ENCODE measurements around the gene PLEKHG4.

The PLEKHG4 gene

GRCh38 chr16:67249178-67250044 lies 29.9 kb upstream of the PLEKHG4 start:
- peaks cover 2 to 8% of the 10 kb centered on the region in 2 donors for H3K36me3 Mint-ChIP-seq
- H3K27me3 Mint-ChIP-seq = peaks cover 26 to 38% of the 10 kb centered on the region in 2 donors
- DNase-seq (no peak), ATAC-seq (replicated peaks) (no peak)
- no peaks in the 10 kb centered on the region for H3K9me3 Mint-ChIP-seq
- H3K4me1 Mint-ChIP-seq = peaks cover 27 to 50% of the 10 kb centered on the region in 2 donors
- H3K4me3 Mint-ChIP-seq = peak overlapping the region; percentile 73 to 74
- H3K27ac Mint-ChIP-seq = peak overlapping the region; percentile 76

DNA sequence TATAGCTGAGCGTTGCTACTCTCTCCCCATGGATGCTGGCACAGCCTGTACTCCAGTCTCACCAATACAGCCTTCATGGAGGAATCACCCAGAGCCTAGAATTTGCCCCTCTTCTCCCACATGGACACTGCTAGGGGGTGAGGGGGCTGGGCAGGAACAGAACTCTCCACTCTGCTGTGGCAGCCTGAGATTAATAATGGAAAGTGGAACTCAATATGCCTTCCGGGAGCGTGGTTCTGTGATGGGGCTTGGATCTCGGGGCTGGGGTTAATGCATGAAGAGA lies 29.3 kb upstream of the PLEKHG4 start:
- H3K27me3 Mint-ChIP-seq = peaks cover 26 to 38% of the 10 kb centered on the region in 2 donors
- peak overlapping the region; percentile 0 to 73 for H3K4me3 Mint-ChIP-seq
- H3K9me3 Mint-ChIP-seq = no peaks in the 10 kb centered on the region
- H3K4me1 Mint-ChIP-seq = peaks cover 23 to 44% of the 10 kb centered on the region in 2 donors
- DNase-seq = no peak
- no peak overlapping the region for H3K27ac Mint-ChIP-seq
- peaks cover 2 to 6% of the 10 kb centered on the region in 2 donors for H3K36me3 Mint-ChIP-seq
- ATAC-seq (replicated peaks) = no peak

DNA sequence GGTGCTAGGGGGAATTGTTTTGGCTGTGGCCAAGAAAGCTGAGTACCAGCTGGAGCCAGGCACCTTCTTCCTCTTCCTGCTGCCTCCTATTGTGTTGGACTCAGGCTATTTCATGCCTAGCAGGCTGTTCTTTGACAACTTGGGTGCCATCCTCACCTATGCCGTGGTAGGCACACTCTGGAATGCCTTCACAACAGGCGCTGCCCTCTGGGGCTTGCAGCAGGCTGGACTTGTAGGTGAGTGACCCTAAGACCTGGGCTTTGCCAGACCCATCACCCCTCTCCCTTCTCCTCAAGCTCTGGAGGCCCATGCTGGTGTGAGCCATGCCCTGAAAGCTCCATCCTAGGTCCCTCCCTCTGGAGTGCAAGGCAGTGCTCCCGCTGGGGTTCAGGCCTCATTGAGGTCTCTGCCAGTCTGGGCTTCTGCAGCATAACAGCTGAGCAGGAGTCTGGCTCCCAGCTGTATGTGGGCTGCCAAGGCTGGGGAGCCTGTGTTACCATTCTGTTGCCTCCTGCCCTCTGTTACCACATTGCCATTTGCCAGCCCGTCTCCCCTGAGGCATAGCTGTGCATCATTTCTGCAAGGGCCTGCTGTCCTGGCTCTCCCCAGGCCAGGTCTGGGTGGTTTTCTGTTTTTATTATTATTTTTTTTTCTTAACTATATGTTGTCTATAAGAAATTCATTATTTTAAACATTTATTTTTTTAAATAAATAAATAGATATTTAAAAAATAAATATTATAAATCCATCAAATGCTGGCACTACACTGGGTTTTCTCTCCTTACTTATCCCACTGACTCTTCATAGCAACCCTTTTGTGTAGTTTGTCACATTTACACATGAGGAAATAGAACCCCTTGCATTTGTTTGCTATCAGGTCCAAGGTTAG lies 26.5 kb upstream of the PLEKHG4 start:
- no peaks in the 10 kb centered on the region for H3K9me3 Mint-ChIP-seq
- peaks cover 2 to 4% of the 10 kb centered on the region in 2 donors for H3K36me3 Mint-ChIP-seq
- no peak for ATAC-seq (replicated peaks)
- H3K4me1 Mint-ChIP-seq = peaks cover 15 to 21% of the 10 kb centered on the region in 2 donors
- H3K4me3 Mint-ChIP-seq = no peak overlapping the region
- peaks cover 44 to 53% of the 10 kb centered on the region in 2 donors for H3K27me3 Mint-ChIP-seq
- DNase-seq = no peak
- no peak overlapping the region for H3K27ac Mint-ChIP-seq

DNA sequence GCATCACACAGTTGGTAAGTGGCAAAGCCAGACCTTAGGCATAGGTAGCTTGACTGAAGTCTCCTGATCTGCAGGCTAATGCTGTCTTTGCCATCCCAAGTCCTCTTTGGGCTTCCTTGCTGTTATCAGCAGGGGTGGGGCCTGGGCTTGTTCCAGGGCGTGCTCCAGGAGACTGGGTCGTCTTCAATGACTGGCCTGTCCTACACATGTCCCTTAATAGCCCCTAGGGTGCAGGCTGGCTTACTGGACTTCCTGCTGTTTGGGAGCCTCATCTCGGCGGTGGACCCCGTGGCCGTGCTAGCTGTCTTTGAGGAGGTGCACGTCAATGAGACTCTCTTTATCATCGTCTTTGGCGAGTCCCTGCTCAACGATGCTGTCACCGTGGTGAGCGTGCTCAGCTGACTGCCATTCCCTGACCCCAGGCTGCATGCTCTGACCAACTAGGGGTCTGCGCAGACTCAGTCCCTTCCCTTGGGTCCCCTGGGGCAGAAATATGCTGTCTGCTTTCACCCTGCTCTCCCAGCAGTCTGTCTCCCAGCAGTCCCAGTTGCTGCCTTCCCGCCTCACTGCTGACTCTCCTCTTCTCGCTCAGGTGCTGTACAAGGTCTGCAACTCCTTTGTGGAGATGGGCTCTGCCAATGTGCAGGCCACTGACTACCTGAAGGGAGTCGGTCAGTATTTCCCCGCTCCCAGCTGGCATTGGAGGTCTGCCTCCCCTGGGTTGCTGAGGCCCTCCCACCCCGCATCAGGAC lies 24.4 kb upstream of the PLEKHG4 start:
- DNase-seq (no peak), ATAC-seq (replicated peaks) (no peak)
- no peak overlapping the region for H3K27ac Mint-ChIP-seq
- no peaks in the 10 kb centered on the region for H3K9me3 Mint-ChIP-seq
- peaks cover 38 to 44% of the 10 kb centered on the region in 2 donors for H3K27me3 Mint-ChIP-seq
- peaks cover 2% of the 10 kb centered on the region in 2 donors for H3K4me1 Mint-ChIP-seq
- peaks cover 2 to 4% of the 10 kb centered on the region in 2 donors for H3K36me3 Mint-ChIP-seq
- no peak overlapping the region for H3K4me3 Mint-ChIP-seq

DNA sequence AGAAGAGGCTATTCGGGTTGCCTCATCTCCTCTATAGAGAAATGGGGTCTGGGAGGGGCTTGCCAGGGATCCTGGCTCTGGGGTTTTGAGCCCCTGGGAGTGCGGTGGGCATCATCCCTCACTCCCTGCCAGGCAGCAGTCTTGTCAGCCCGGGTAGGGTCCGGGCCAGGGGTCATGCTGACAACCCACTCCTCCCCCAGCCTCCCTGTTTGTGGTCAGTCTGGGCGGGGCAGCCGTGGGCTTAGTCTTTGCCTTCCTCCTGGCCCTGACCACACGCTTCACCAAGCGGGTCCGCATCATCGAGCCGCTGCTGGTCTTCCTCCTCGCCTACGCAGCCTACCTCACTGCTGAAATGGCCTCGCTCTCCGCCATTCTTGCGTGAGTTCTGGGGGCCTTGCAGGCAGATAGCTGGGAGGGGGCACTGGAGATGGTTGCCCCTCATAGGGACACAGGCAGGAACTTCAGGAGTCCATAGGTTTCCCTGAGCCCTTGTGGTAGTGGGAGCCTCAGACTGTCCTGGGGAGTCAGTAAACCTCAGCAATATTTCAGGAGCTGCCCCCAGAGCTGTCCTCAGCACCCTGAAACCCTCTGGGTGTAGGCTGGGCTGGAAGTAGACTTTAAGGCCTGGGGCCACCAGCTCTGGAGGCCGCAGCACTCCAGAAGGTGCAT lies 23.6 kb upstream of the PLEKHG4 start:
- Mint-ChIP-seq H3K9me3 (no peaks in the 10 kb centered on the region), H3K4me1 (no peaks in the 10 kb centered on the region), H3K27me3 (peaks cover 31 to 37% of the 10 kb centered on the region in 2 donors), H3K27ac (no peak overlapping the region), H3K4me3 (no peak overlapping the region), H3K36me3 (peaks cover 2 to 4% of the 10 kb centered on the region in 2 donors)
- no peak for ATAC-seq (replicated peaks)
- DNase-seq = no peak

DNA sequence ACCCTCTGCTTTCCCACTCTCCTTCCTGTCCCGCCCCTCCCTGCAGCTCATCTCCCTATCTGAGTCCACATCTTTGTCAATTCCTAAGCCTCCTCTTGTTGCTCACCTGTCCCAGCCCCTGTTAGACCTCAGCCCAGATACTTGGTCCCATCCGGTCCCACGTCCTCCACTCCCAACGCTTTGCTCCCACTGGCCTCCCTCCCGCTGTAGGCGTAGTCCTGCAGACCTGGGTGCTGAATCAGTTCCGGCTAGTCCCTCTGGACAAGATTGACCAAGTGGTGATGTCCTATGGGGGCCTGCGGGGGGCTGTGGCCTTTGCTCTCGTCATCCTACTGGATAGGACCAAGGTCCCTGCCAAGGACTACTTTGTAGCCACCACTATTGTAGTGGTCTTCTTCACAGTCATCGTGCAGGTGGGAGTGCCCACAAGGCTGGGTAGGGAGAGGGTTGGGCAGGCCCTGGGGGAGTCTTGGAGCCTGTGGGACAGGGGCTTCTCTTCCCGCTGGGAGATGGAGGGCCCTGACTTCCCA lies 22.6 kb upstream of the PLEKHG4 start:
- Mint-ChIP-seq H3K9me3 (no peaks in the 10 kb centered on the region), H3K36me3 (peaks cover 2 to 4% of the 10 kb centered on the region in 2 donors), H3K27ac (no peak overlapping the region)

DNA sequence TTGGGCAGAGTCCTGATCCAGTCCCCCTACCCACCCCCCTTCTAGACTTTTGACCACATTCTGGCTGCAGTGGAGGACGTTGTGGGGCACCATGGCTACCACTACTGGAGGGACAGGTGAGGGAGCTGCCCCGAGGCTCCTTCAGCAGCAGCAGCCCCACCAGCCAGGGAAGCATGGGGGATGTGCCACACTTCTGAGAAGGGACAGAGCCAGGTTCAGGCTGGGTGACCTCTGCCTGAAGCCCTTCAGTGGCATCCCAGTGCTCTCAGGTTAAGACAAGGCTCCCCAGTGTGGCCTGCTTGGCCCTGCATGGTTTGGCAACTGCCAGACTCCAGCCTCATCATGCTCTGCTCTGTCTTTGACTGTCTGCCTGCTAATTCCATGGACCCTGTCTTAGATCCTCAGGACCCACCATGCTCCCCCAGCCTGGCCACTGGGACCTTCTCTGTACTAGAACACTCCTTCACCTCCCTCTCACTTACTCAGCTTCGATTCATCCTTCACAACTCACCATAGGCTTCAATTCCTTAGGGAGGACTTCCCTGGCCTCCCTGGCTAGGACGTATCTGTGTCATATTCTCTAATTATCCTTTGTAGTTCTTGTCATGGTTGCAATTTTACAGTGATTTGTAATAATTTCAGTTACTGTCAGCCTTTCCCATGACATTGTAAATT lies 21.7 kb upstream of the PLEKHG4 start:
- Mint-ChIP-seq H3K4me3 (no peak overlapping the region), H3K4me1 (no peaks in the 10 kb centered on the region), H3K27ac (no peak overlapping the region), H3K9me3 (no peaks in the 10 kb centered on the region), H3K27me3 (peaks cover 24 to 25% of the 10 kb centered on the region in 2 donors), H3K36me3 (peaks cover 2 to 3% of the 10 kb centered on the region in 2 donors)
- no peak for DNase-seq
- ATAC-seq (replicated peaks) = no peak

More for the DNA sequence above, 22.6 kb upstream of the PLEKHG4 start:
- ATAC-seq (replicated peaks) = no peak
- Mint-ChIP-seq H3K4me1 (no peaks in the 10 kb centered on the region), H3K27me3 (peaks cover 28 to 31% of the 10 kb centered on the region in 2 donors), H3K4me3 (no peak overlapping the region)
- no peak for DNase-seq

- H3K9me3 Mint-ChIP-seq = no peaks in the 10 kb centered on the region
- no peak overlapping the region for H3K4me3 Mint-ChIP-seq
- no peaks in the 10 kb centered on the region for H3K4me1 Mint-ChIP-seq
- H3K36me3 Mint-ChIP-seq = peaks cover 0 to under 1% of the 10 kb centered on the region in 2 donors
- H3K27ac Mint-ChIP-seq = no peak overlapping the region
- H3K27me3 Mint-ChIP-seq = peaks cover 25 to 28% of the 10 kb centered on the region in 2 donors
- DNase-seq (no peak), ATAC-seq (replicated peaks) (no peak)
Observed at GRCh38 chr16:67258161-67258835, 21.0 kb upstream of the PLEKHG4 start.

- H3K4me3 Mint-ChIP-seq = no peak overlapping the region
- no peaks in the 10 kb centered on the region for H3K4me1 Mint-ChIP-seq
- ATAC-seq (replicated peaks) = no peak
- DNase-seq = no peak
- H3K27ac Mint-ChIP-seq = no peak overlapping the region
- H3K36me3 Mint-ChIP-seq = no peaks in the 10 kb centered on the region
- H3K9me3 Mint-ChIP-seq = no peaks in the 10 kb centered on the region
- H3K27me3 Mint-ChIP-seq = peaks cover 28 to 32% of the 10 kb centered on the region in 2 donors
Observed at GRCh38 chr16:67259705-67260104, 19.6 kb upstream of the PLEKHG4 start.

DNA sequence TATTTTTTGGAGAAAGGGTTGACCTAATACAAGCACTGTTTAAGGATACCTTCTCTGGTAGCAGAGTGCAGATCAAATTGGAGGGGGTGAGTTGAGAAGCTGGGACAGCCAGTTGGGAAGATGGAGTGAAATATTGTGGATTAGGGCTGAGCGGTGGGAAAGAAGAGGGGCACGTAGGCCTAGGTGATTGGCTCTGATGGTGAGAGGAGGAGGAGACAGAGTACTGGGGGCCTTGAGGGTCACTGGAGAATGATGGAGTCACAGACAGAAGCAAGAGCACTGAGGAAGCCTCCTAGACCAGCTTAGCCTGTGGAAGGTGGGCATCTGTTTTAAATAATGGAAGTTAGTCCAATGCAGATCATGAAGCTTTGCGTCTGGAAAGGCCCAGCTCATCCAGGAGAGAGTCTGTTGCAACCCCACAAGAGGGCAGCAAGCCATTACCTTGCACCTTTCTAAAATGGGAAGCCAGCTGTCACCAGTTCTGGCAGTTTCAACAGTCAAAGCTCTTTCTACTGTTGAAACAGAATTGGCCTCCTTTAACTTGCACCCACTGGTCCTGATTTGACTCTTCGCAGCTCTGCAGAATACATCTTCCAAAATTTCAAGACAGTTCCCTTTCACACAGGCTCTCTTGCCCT lies 18.8 kb upstream of the PLEKHG4 start:
- H3K27ac Mint-ChIP-seq = no peak overlapping the region
- H3K4me3 Mint-ChIP-seq = no peak overlapping the region
- H3K27me3 Mint-ChIP-seq = peaks cover 25 to 27% of the 10 kb centered on the region in 2 donors
- DNase-seq = no peak
- peak; percentile 83 to 85 for ATAC-seq (replicated peaks)
- no peaks in the 10 kb centered on the region for H3K4me1 Mint-ChIP-seq
- H3K9me3 Mint-ChIP-seq = no peaks in the 10 kb centered on the region
- no peaks in the 10 kb centered on the region for H3K36me3 Mint-ChIP-seq

DNA sequence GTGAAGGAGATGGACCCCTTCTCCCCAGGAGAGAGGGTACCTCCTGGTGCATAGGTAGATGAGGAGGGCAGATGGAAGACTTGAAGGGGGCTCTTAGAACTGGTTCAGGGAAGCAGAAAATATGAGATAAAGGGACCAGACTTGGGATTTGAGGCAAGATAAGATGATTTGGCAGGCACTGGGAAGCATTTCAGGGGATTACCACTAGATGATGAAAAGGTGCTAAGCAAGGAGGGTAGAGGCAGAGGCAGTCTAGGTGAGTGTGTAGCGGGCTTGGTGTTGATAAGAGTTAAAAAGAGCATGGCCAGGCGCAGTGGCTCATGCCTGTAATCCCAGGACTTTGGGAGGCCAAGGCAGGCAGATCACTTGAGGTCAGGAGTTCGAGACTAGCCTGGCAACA lies 16.1 kb upstream of the PLEKHG4 start:
- Mint-ChIP-seq H3K36me3 (no peaks in the 10 kb centered on the region), H3K27me3 (peaks cover 8 to 24% of the 10 kb centered on the region in 2 donors), H3K4me3 (no peak overlapping the region), H3K4me1 (no peaks in the 10 kb centered on the region), H3K27ac (no peak overlapping the region), H3K9me3 (no peaks in the 10 kb centered on the region)
- ATAC-seq (replicated peaks) (no peak), DNase-seq (no peak)

GRCh38 chr16:67264277-67264676 lies 15.1 kb upstream of the PLEKHG4 start:
- no peak for ATAC-seq (replicated peaks)
- H3K4me1 Mint-ChIP-seq = no peaks in the 10 kb centered on the region

More at GRCh38 chr16:67264277-67264676, 15.1 kb upstream of the PLEKHG4 start:
- no peak overlapping the region for H3K4me3 Mint-ChIP-seq
- peaks cover 8 to 24% of the 10 kb centered on the region in 2 donors for H3K27me3 Mint-ChIP-seq
- no peak for DNase-seq
- peak overlapping the region; percentile 26 for H3K27ac Mint-ChIP-seq
- no peaks in the 10 kb centered on the region for H3K36me3 Mint-ChIP-seq
- H3K9me3 Mint-ChIP-seq = no peaks in the 10 kb centered on the region
